PFSK-1 (cell line): ENCODE data around the gene EPHA7. TPM values are rescaled to one million over a fixed set of nuclear protein-coding genes. Genes with fewer than 3 reads are reported as not detected.

Source experiments
- FOXP2 ChIP-seq: optimal IDR thresholded peaks from 2 replicates; pipeline ENCODE3; 2011; ENCODE audit warnings: borderline replicate concordance, control low read depth, inconsistent platforms; ENCODE audit not compliant: insufficient read depth; ENCODE audit errors: extremely low read length, extremely low read depth
- POLR2AphosphoS5 ChIP-seq: IDR thresholded peaks from 2 replicates; pipeline ENCODE4 v1.6.1; 2012; ENCODE audit warnings: low read depth, mild to moderate bottlenecking, control low read depth, low read length, moderate library complexity
- SIN3A ChIP-seq: IDR thresholded peaks from 2 replicates; pipeline ENCODE4 v1.6.1; 2012; ENCODE audit warnings: mild to moderate bottlenecking, low read length, moderate library complexity, borderline replicate concordance; ENCODE audit not compliant: insufficient read depth
- TAF1 ChIP-seq: IDR thresholded peaks from 2 replicates; pipeline ENCODE4 v1.6.1; 2012; ENCODE audit warnings: low read length, control low read depth, borderline replicate concordance; ENCODE audit not compliant: insufficient read depth
- polyA plus RNA-seq: library from polyadenylated mRNA; unstranded; fragments of >200 nt; gene quantifications from one replicate; pipeline ENCODE4 v1.2.1, GENCODE V29; 2012; ENCODE audit warnings: low read depth, missing spikeins; ENCODE audit not compliant: insufficient read length
- TF ChIP-seq, protein P1 (sequence below), 2 experiments: IDR thresholded peaks; 2 replicates each; pipeline versions ENCODE4 v1.6.1 to v1.8.0; 2011 to 2012; ENCODE audit warnings: low read depth in 2 of 2, low read length in 2 of 2, control low read depth in 1 of 2, inconsistent platforms in 1 of 2, mild to moderate bottlenecking in 1 of 2, moderate library complexity in 1 of 2; ENCODE audit not compliant: insufficient read depth in 1 of 2

The EPHA7 gene
- not detected for polyA plus RNA-seq

DNA sequence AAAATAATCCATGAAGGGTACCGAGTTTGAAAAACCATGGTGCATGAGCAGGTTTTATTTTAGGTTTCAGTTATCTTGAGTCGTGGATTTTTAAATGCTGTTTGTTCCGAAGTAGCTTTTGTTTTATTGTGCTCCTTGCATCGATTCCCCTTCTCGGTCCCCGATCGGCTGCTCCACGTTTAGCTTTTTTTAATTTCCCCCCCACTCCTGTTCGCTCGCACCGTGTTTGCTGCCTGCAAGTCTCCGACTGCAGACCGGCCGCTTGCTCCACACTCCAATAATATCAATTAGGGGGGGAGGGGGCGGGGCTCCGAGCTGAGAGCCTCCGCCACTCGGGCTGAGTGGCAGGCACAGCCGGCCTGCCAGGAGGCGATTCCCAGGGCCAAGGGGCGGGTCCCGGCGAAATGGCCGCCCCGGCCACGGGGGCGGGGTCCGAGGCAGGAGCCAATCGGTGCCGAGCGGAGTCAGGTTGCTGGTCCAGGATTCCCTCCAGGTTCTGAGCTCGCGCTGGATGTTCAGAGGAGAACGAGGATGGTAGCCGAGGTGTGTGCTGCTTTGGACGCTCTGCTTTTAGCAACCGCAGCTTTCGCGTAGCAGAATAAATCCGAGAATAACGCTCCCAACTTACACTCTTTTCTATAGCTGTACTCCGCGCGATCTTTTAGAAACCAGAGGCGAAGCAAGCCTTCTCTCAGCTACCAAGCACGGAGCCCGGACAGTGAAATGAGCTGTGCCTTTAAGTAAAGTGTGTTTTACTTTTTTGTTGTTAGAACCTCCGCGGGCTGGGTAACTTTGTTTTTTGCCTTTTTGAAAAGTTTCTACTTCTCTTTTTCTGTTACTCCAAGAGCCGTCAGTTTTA lies at the start of gene EPHA7:
Gene EPHA7 (minus strand): TSS at position 256 of the 859 bp plus-strand sequence. CDS start 218 bp downstream, at position 38.
- TF ChIP-seq POLR2AphosphoS5 (no peak), TAF1 (no peak), SIN3A (no peak)
- TF ChIP-seq, protein P1, sequence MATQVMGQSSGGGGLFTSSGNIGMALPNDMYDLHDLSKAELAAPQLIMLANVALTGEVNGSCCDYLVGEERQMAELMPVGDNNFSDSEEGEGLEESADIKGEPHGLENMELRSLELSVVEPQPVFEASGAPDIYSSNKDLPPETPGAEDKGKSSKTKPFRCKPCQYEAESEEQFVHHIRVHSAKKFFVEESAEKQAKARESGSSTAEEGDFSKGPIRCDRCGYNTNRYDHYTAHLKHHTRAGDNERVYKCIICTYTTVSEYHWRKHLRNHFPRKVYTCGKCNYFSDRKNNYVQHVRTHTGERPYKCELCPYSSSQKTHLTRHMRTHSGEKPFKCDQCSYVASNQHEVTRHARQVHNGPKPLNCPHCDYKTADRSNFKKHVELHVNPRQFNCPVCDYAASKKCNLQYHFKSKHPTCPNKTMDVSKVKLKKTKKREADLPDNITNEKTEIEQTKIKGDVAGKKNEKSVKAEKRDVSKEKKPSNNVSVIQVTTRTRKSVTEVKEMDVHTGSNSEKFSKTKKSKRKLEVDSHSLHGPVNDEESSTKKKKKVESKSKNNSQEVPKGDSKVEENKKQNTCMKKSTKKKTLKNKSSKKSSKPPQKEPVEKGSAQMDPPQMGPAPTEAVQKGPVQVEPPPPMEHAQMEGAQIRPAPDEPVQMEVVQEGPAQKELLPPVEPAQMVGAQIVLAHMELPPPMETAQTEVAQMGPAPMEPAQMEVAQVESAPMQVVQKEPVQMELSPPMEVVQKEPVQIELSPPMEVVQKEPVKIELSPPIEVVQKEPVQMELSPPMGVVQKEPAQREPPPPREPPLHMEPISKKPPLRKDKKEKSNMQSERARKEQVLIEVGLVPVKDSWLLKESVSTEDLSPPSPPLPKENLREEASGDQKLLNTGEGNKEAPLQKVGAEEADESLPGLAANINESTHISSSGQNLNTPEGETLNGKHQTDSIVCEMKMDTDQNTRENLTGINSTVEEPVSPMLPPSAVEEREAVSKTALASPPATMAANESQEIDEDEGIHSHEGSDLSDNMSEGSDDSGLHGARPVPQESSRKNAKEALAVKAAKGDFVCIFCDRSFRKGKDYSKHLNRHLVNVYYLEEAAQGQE (IDR thresholded peaks at IDR 0.05; ENCODE audit: insufficient read depth in 1 of 2, low read depth in 2 of 2, low read length in 2 of 2): no peak

DNA sequence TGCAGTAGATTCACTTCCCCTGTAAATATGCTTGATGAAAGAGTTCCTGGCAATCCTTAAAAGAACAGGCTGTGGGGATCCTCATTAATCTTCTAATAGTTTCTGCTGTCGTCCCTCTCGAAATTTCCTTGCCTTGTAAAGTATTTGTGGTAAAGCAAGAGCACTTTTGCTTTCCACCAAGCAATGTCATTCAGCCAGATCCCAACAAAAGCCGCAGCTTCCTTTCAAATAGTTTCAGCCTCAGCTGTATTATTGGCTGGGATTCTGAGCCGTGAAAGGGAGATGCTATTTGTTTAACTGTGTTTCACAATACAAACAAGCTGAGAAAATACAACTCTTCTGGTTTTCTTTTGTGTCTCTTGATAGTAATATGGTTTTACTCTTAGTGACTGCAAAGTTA lies 48.9 kb upstream of the EPHA7 start:
- TF ChIP-seq FOXP2 (no peak), SIN3A (no peak), POLR2AphosphoS5 (no peak), TAF1 (no peak)
- TF ChIP-seq, protein P1 (IDR thresholded peaks at IDR 0.05; ENCODE audit: insufficient read depth in 1 of 2, low read depth in 2 of 2, low read length in 2 of 2): no peak

DNA sequence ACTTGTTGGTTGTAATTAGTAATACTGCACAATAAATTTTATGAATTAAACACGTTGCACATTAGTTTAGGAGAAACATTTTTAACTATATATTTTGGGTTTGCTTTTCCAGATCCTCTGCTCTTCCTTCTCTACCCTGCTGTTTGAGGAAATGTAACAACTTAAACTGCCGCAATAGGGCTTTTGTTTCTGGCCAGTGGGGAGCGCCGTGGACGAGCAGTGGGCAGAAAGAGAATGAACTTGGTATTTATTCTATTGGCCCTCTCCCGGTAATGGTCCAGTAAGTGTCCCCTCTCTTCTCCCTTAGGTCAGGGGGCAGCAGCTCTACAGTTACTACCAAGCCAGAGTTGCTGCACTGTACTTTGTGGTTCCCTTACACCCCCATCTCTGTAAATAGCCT lies 35.2 kb upstream of the EPHA7 start:
- TF ChIP-seq, protein P1 (IDR thresholded peaks at IDR 0.05; ENCODE audit: insufficient read depth in 1 of 2, low read depth in 2 of 2, low read length in 2 of 2): no peak
- no peak for TF ChIP-seq FOXP2

DNA sequence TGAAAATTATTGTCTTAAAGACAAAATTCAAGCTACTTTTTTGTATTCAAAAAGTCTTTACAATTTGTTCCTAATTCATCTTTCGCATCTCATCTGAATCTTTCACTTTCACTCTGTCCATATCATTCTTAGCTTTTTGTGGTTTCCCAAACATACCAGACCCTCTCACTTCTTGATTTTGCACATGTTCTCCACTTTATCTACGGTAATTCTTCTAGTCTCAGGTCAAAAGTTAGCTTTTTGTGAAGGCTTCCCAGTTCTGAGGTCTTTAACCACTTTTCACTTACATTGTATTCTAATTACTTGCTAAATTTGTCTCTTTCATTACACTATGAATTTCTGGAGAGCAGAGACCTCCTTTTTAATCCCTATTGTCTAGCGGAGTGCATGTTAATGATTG lies 34.6 kb upstream of the EPHA7 start:
- TF ChIP-seq TAF1 (no peak), FOXP2 (no peak), SIN3A (no peak), POLR2AphosphoS5 (no peak)
- TF ChIP-seq, protein P1 (IDR thresholded peaks at IDR 0.05; ENCODE audit: insufficient read depth in 1 of 2, low read depth in 2 of 2, low read length in 2 of 2): no peak
